T-helper 2 cell treated with Interferon-gamma antibody and Interleukin-4, amounts not matched to agents 100 ng/mL and 5 ng/mL, for 36 hours (primary cell): Measurements from ENCODE around the gene TDP2. TPM values are rescaled to one million over a fixed set of nuclear protein-coding genes. Genes with fewer than 3 reads are reported as not detected.
"Not testable (repeated sequence)": the region's sequence is repeated elsewhere in the genome, so short reads cannot be mapped to it uniquely, and the experiment has no call there.

Experiments used
- intact Hi-C: fragments of 100-400 bp; cut with micrococcal nuclease; formaldehyde crosslinking; loops from one replicate; pipeline ENCODE4 v1.15.1; 2023
- total RNA-seq: library from RNA; stranded (reverse); gene quantifications from 2 replicates; pipeline ENCODE4 v1.2.3, GENCODE V29; 2022

TDP2 gene
- total RNA-seq, 1 donor from 2014 or later: 46.5 TPM

DNA sequence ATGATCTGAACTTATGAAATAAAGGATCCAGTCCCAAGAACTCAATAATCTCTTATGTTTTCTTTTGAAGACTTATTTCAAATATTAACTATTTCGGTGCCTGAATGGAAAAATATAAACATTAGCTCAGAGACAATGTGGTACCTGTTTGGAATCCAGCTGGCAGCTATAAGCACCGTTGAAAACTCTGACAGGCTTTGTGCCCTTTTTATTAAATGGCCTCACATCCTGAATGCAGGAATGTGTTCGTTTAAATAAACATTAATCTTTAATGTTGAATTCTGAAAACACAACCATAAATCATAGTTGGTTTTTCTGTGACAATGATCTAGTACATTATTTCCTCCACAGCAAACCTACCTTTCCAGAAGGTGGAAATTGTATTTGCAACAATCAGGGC, 16.3 kb downstream of the TDP2 start:
- intact Hi-C loops: no loop called here

DNA sequence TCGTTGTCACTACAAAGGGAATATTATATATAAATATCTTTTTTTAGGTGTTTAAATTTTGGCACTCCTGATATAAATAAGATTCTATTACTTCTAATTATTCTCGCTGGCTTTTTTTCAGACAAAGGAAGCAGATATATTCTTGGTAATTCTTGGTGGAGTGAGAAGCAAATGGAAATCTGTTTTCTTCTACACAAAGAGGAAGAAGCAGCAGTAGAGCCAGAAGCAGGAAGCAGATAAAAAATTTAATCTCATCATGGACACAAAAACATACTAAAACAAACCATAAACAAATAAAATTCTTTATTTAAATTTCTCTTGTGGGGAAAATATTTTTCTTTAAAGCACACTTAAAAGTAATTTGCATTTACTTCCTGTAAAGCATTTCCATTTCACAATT, 17.0 kb downstream of the TDP2 start:
- intact Hi-C loops: loop anchor here (5.0 kb wide), 1 partner anchor 73 kb away; no protein-coding TSS in a partner anchor

DNA sequence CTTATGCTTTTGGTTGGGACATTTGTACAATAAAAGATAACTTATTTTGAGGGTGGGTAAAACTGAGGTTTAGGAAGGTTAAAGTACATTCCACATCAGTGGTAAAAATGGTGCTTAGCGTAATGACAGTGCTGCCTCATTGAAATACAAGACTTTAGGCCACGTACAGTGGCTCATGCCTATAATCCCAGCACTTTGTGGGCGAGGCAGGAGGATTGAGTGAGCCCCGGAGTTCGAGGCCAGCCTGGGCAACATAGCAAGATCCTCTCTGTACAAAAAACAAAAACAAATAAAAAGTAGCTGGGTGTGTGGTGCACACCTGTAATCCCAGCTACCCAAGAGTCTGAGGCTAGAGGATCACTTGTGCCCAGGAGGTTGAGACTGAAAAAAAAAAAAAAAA, 18.4 kb downstream of the TDP2 start:
- intact Hi-C loops: loop anchor here (5.0 kb wide), 1 partner anchor 74 kb away; no protein-coding TSS in a partner anchor

- intact Hi-C loops: loop anchor here (1.0 to 5.0 kb wide), 2 partner anchors 20 to 76 kb away; partner anchors contain the start of gene TDP2
Measured at GRCh38 chr6:24646771-24647170, 19.9 kb downstream of the TDP2 start.

- intact Hi-C loops: no loop called here
Measured at GRCh38 chr6:24644377-24644776, 22.3 kb downstream of the TDP2 start.

DNA sequence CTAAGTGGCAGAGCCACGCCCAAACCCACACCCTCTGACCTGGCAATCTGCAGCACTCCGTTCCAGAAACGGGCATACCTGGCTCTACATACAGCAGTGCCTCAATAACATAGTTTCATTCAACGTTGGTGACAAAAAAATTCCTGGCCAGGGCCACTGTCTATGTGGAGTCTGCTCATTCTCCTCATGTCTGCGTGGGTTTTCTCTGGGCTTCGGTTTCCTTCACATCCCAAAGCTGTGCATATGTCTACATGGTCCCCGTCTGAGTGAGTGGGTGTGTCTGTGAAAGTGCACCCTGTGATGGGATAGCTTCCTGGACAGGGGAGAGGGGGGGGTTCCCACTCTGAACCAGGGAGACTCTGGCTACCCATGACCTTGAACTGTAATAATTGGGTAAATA, 22.8 kb downstream of the TDP2 start:
- intact Hi-C loops: no loop called here

DNA sequence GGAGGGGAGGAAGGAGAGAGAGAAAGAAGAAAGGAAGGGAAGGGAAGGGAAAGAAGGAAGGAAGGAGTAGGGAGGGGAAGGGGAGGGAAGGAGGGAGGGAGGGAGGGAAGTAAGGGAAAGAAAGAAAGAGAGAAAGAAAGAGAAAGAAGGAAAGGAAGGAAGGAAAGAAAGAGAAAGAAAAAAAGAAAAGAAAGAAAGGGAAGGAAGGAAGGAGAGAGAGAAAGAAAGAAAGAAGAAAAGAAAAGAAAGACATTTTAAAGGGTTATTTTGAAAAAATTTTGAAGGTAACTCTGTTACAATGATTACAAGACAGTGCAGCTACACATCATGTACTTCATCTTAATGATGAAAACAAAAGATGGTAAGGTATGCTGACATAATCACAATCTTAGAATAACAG, 24.6 kb downstream of the TDP2 start:
- intact Hi-C loops: no loop called here

GRCh38 chr6:24640631-24641030, 26.1 kb downstream of the TDP2 start:
- intact Hi-C loops: not testable (repeated sequence)

DNA sequence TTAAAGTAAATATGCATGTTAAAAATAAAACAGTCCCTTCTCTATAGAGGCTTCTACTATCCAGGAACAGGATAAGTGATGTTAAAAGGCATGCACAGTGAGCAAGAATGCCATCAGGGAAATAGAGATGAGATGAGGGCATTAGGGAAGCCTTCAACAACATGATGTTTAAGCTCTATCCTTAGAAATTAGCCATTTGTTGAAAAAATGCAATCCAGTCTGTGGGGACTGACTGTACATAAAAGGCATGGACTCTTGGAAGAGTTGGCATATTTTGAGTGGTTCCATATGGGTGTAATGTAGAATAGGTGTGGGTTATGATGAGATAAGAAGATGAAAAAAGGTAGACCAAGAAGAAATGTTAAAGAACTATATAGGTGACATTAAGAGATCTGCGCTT, 26.5 kb downstream of the TDP2 start:
- intact Hi-C loops: no loop called here

DNA sequence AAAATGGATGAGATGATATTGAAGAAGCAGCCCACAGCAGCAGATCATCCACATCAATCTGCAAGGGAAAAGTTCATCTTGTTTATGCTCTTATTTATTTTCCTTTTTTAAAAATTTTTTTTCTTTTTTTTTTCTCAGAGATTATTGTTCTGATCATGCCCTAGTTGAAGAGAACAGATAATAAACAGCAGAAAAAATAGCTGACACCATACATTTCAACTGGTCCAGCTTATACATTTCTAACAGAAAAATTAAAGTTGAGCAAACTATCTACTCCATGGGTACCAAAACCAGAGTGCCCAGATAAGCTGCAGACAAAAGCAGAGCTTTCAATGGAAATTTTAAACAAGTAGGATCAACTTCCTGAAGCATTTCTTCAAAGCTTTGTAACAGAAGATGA, 30.0 kb downstream of the TDP2 start:
- intact Hi-C loops: no loop called here

DNA sequence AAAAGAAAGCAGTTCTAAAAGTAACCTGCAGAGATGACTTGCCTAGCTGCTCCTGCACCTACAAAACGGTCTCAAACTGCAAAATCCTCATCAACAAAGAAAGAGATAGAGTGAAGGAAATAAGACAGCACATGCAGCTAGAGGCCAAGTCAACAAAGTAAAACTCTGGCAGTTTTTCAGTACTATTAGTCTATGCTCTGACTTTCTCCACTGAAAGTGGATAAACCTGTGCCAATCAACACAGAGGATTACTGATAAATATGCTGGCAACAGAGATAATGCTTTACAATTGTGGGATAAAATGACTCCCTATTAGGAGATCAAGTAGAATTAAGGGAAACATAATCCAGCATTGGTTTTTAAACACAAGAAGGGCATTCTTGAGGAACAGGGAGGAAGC, 34.1 kb downstream of the TDP2 start:
- intact Hi-C loops: no loop called here

GRCh38 chr6:24631671-24632070, 35.0 kb downstream of the TDP2 start:
- intact Hi-C loops: no loop called here

DNA sequence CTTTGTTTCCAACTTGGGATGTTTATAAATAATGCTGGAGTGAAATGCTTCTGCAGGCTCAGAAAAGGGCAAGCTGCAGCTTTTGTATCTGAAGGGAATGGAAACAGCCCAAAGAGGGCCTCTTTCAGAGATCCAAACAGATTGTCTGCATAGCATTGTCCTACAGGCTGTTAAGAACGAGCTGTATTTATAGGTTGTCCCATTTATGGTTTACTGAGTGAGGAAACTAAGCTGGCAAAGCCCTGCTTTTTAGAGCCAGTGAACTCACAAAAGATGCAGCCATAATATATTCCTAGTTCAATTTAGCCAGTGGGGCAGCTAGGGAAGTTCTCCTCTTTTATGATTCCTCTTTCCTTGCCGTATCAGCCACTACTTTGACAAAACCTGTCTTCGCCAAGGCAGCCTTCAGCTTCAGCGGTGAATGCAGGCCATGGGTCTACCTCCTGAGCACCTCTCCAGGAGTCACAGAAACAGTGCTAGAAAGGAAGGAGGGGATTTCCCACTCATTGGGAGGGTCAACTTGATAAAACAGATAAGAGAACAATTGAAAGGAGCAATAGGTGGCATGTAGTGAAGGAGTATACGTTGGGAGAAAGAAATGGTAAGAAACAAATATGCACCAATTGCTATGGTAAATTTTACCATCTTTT, 35.7 kb downstream of the TDP2 start:
- intact Hi-C loops: no loop called here

GRCh38 chr6:24621626-24622289, 44.9 kb downstream of the TDP2 start:
- intact Hi-C loops: no loop called here

DNA sequence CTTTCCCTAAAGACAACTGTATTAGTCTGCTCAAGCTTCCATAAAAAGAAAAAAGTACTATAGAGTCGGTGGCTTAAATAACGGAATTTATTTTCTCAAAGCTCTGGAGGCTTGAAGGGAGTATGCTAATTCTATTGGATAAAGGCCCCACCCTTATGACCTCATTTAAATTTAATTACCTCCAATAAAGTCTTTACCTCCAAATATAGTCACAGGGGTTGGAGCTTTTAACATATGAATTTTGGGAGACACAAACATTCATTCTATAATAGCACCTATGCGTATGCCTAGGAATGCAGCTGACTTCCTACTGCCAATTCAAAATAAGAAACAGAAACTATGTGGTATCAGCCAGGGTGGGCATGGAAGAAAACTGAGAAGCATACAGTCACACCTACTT, 46.1 kb downstream of the TDP2 start:
- intact Hi-C loops: no loop called here

DNA sequence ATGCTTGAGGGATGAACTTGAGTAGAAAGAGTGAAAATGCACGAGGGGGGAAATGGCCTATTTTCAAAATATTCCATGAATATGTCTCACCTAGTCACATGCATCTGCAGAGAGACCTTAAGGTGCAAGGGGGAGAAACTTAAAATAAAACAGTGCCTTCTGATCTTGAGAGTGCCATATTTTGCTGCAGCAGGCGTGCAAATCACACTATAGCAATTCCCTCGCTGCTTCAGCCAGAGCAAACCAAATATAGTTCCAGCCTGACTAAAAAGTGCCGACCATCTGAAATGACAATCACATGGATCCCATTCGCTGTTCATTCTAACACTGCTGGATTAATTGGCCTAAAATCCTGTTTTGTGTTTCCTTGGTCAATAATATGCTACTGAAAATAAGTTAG, 47.0 kb downstream of the TDP2 start:
- intact Hi-C loops: no loop called here

GRCh38 chr6:24614648-24615047, 52.1 kb downstream of the TDP2 start:
- intact Hi-C loops: no loop called here

DNA sequence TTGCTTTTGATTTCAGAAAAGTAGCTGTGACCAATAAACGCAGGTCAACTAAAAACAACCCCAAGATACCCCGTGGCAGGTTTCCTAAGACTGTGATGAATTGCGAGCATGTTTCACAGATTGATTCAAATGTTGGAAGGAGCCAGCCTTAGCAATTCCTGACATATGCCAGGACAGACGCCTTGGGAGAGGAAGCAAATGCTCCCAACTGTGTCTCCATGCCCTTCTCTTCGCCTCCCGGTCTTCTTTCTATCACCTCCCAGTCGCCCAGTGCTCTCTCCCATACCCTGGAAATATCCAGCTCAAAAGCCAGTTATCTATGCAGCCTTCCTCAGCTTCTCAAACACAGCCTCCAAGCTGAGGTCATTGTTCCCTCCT, 52.7 kb downstream of the TDP2 start:
- intact Hi-C loops: no loop called here

GRCh38 chr6:24613361-24614042, 53.2 kb downstream of the TDP2 start:
- intact Hi-C loops: no loop called here

DNA sequence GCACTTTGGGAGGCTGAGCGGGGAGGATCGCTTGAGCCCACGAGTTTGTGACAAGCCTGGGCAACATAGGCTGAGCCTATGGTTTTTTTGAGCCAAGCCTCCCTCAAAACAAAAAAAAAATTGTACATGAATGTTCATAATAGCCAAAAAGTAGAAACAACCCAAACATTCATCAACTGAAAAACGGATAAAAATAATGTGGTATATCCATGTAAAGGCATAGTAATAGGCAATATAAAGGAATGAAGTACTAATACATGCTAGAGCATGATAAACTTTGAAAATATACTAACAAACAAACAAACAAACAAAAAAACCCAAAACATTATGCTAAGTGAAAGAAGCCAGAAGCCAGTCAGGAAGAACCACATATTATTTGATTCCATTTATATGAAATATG, 56.0 kb downstream of the TDP2 start:
- intact Hi-C loops: no loop called here

- intact Hi-C loops: no loop called here
Measured at GRCh38 chr6:24607310-24608105, 59.2 kb downstream of the TDP2 start.
